Left ventricle myocardium inferior (tissue), 1 donor: ENCODE measurements around the gene RAD21L1. TPM values are rescaled to one million over a fixed set of nuclear protein-coding genes. Genes with fewer than 3 reads are reported as not detected.

Experiments used
- DNase-seq: peaks from one replicate; pipeline ENCODE4 v3.0.0-alpha.2; 2020
- H3K27ac ChIP-seq: fragments of 200-600 bp; replicated peaks from 2 replicates; pipeline ENCODE4 v1.8.0; 2021
- H3K27me3 ChIP-seq: fragments of 200-600 bp; 2 replicates; pipeline ENCODE4 v1.8.0; 2021; ENCODE audit warnings: low read depth
- H3K36me3 ChIP-seq: fragments of 200-600 bp; 2 replicates; pipeline ENCODE4 v1.8.0; 2021
- H3K4me1 ChIP-seq: fragments of 200-600 bp; 2 replicates; pipeline ENCODE4 v1.8.0; 2021
- H3K4me3 ChIP-seq: fragments of 200-600 bp; 2 replicates; pipeline ENCODE4 v1.8.0; 2021; ENCODE audit warnings: mild to moderate bottlenecking, moderate library complexity
- H3K9me3 ChIP-seq: fragments of 200-600 bp; replicated peaks from 2 replicates; pipeline ENCODE4 v1.8.0; 2021
- intact Hi-C: fragments of 100-400 bp; cut with micrococcal nuclease; formaldehyde crosslinking; loops from one replicate; pipeline ENCODE4 v1.11.0; 2022
- total RNA-seq: library from RNA; stranded (reverse); fragmentation: NEBNext Ultra II Directional; extraction: Animal tissue kit (Norgen Biotek cat#: 25700); gene quantifications from one replicate; pipeline ENCODE4 v1.2.1, GENCODE V29; 2021
- TF ChIP-seq, protein P1 (sequence below): fragments of 200-600 bp; IDR thresholded peaks from 2 replicates; pipeline ENCODE4 v1.8.0; 2021; ENCODE audit warnings: antibody characterized with exemption, mild to moderate bottlenecking, borderline replicate concordance
- donor health status: DM: no; HTN: yes; CAD: no; lungs with severe emphysema.

The RAD21L1 gene
- total RNA-seq, 1 donor from 2014 or later = not detected

DNA sequence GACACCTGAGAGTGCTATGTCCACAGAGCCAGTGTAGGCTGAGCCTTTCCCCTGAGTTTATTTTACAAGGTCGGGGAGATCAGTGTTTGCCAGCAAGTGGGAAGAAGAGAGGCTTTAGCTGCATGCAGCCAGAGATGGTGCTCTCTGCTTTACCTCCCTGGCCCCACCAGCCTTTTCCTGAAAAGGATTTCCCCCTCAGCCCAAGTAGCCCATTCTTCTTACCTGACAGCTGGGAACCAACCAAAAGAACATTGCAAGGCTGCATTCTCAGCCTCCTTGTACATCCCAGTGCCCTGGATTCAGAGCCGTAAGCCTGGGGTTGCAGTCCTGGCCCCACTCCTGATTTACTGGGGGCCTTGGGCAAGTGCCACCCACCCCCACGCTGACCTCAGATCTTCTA is 57.1 kb downstream of the RAD21L1 start:
- intact Hi-C loops = no loop called here
- TF ChIP-seq, protein P1, sequence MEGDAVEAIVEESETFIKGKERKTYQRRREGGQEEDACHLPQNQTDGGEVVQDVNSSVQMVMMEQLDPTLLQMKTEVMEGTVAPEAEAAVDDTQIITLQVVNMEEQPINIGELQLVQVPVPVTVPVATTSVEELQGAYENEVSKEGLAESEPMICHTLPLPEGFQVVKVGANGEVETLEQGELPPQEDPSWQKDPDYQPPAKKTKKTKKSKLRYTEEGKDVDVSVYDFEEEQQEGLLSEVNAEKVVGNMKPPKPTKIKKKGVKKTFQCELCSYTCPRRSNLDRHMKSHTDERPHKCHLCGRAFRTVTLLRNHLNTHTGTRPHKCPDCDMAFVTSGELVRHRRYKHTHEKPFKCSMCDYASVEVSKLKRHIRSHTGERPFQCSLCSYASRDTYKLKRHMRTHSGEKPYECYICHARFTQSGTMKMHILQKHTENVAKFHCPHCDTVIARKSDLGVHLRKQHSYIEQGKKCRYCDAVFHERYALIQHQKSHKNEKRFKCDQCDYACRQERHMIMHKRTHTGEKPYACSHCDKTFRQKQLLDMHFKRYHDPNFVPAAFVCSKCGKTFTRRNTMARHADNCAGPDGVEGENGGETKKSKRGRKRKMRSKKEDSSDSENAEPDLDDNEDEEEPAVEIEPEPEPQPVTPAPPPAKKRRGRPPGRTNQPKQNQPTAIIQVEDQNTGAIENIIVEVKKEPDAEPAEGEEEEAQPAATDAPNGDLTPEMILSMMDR = no peak

DNA sequence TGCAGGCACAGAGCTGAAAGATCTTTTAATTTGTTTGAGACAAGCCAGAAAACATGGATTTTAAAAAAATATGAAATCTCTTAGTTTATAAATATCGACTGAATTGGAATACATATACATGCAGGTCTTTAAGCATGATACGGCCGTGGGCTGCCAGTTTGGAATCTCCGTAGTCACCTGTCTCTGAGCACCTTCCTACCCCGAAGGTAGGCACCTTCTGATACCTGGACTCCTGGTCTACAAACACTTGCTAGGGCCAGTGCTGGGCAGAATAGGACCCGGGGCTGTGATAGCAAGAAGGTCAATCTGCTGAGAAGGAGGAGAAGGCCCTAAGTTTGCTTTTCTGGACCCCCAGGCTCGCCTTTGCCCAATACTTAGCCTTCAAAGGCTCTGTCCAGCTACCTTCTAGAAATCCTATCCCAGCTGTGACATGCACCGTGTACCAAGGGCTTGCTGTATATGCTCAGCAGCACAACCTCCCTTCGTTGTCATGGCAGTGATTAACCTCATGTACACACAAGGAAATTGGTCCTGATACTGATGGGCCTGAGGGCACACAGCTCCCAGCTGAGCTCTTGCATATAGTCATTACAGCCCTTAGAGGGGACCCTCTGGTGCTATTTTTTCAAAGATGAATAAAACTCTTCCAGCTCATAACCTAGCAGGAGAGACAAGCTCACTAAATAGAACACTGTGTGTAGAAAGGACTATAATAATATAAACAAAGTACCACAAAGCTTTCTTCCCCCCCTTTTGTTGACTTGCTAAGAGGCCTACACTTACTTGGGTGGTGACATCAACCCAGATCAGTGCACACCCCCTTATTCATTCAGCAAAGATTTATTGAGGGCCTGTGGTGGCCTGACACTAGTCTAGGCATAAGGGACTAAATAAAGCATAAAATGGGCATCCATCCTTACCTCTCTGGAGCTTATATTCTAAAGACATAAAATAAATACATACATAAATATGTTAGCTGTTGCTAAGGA is 58.0 kb downstream of the RAD21L1 start:
- intact Hi-C loops = no loop called here
- Histone ChIP-seq H3K4me1 (peaks cover 35% of the 10 kb centered on the region), H3K4me3 (no peak overlapping the region), H3K9me3 (no peaks in the 10 kb centered on the region), H3K36me3 (no peaks in the 10 kb centered on the region), H3K27ac (no peak overlapping the region), H3K27me3 (no peaks in the 10 kb centered on the region)
- TF ChIP-seq, protein P1 = no peak
- DNase-seq = no peak

More for the DNA sequence above, 57.1 kb downstream of the RAD21L1 start:
- Histone ChIP-seq H3K27ac (no peak overlapping the region), H3K27me3 (no peaks in the 10 kb centered on the region), H3K36me3 (no peaks in the 10 kb centered on the region), H3K9me3 (no peaks in the 10 kb centered on the region), H3K4me3 (no peak overlapping the region), H3K4me1 (peaks cover 32% of the 10 kb centered on the region)
- DNase-seq = no peak

DNA sequence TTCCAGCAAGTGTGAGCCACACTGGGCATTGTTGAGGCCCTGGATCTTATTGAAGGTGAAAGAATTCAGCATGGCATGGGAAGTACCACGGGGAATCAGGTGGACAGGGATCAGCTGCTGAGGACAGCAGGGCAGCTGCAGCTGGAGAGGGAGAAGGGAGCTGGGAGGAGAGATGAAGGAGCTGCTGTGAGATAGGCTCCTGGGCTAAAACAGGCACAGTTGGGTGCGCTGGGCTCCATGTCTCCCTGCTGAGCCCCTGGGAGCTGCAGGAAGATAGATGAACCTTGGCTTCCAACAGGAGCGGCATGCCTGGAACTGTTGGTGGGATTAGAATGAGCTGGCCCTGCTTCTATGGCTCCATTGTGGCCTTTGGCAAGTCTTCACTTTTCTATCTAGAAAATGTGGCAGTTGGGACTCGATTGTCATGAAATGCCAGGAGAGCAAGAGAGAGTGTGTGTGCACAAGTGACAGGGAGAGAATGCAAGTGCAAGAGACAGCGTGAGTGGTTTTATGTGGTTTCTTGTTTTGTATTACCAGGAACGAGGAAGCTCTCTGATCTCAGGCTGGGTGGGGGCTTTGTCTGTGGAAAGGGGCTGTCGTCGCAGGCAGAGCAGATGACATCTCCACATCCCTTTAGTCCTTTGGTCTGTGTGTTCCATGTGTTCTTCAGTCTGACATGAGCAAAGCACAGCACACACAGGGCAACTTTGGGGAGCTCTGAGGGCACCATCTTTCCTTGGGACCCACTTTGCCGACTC is 60.6 kb downstream of the RAD21L1 start:
- Histone ChIP-seq H3K4me3 (no peak overlapping the region), H3K27me3 (no peaks in the 10 kb centered on the region), H3K36me3 (no peaks in the 10 kb centered on the region), H3K27ac (no peak overlapping the region), H3K4me1 (peaks cover 28% of the 10 kb centered on the region), H3K9me3 (no peaks in the 10 kb centered on the region)
- TF ChIP-seq, protein P1 = no peak
- intact Hi-C loops = no loop called here
- DNase-seq = no peak

DNA sequence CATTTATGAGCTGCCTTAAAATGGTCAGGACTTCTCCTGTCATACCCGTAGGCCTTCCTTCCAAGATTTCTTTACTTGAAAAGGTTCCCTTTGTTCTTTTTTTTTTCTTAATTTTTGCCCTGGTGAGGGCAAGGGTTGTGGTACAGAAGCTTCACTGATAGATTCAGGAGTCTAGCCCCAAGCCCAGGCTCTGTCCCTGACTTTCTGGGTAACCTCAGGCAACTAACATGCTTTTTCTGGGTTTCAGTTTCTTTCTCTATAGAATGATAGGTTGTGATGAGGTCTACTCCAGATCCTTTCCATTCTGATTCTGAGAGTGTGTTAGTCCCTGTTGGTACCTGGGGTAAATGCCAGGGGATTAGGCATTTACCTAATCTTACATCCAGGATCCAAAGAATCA is 61.5 kb downstream of the RAD21L1 start:
- H3K4me1 ChIP-seq = peaks cover 30% of the 10 kb centered on the region
- no peaks in the 10 kb centered on the region for H3K27me3 ChIP-seq
- TF ChIP-seq, protein P1 = no peak
- DNase-seq = no peak
- intact Hi-C loops = no loop called here
- H3K36me3 ChIP-seq = no peaks in the 10 kb centered on the region
- no peaks in the 10 kb centered on the region for H3K9me3 ChIP-seq
- no peak overlapping the region for H3K4me3 ChIP-seq
- no peak overlapping the region for H3K27ac ChIP-seq

DNA sequence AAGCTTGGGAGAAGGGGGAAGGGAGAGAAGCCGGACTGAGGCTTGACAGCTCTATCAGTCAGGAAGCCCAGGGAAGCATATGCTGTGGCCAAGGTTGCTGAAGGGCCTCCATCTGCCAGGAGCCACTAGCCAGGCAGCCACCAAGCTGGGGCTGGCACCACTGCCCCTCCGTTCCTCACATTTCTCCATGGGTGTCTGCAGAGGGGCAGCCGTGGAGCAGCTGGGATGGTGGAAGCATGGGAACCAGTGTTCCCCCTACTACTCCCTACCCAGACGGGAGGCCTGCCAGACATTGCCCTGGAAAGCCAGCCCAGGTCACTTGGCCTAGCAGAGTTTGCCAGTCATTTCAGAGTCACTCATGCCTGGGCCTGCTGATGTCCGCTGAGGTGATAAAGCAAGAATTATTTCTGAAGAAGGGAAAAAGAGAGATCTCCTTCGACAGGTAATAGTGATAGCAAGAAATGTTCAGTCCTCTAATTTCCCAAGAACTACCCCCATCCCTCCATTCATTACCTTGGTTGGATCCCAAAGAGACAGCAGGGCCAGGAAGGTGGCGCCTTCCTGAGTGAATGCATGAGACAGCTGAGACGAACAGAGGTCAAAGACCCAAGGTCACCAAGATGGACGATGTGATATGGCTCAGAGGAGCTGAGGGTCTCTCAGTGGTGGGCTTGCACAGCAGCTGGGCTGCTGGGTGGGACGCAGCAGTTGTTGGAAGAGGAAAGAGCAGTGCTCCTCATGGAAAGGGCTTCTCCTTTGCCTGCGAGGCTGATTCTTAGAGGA is 62.1 kb downstream of the RAD21L1 start:
- no peaks in the 10 kb centered on the region for H3K9me3 ChIP-seq
- H3K4me3 ChIP-seq = no peak overlapping the region
- TF ChIP-seq, protein P1 = no peak
- H3K4me1 ChIP-seq = peaks cover 30% of the 10 kb centered on the region
- peak overlapping the region; percentile 11 for H3K27ac ChIP-seq
- no peaks in the 10 kb centered on the region for H3K36me3 ChIP-seq
- H3K27me3 ChIP-seq = no peaks in the 10 kb centered on the region
- no peak for DNase-seq
- intact Hi-C loops = no loop called here
